NCI-H774 (cell line): ENCODE data around the gene UTS2B.
"Not testable (repeated sequence)": the region's sequence is repeated elsewhere in the genome, so short reads cannot be mapped to it uniquely, and the experiment has no call there.

ENCODE experiments used
- DNase-seq: peaks from one replicate; lab custom pipeline; 2025; lab: John Stamatoyannopoulos, UW

UTS2B gene

DNA sequence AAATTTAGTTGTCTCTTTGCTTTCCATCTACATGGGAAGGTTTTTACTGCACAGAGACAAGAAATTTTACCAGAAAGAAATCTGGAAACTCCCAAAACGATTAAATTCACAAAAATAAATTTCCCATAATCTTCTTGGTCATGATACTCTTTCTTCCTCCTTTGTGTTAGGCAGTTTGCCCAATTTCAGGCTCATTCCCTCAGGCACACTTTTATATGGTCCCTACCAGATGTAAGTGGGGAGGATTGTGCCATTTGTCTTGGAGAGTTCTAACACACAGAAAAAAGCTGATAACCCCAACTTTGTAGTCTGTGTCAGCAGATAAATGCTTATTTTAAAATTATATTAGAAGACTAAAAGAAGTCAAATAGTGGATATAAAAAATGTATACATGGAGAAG, 50.2 kb downstream of the UTS2B start:
- no peak for DNase-seq

DNA sequence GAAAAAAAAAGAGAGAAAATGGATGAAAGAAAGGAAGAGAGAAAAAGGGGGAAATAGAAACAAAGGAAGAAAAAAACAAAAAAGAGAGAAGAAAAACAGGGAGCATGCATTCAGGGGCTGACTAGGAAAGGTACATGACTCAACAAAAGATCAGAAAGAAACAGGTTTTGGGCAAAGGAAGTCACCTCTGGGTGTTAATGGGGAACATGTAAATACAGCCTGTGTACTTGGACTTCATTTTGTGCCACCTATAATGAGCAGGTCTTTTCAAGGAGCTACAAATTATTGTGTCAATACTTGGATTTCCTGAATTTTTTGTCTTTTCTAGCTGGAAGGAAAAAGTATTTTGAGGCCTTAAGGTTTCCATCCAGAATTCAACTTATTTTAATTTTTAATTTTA, 54.6 kb downstream of the UTS2B start:
- peak; percentile 15 for DNase-seq

DNA sequence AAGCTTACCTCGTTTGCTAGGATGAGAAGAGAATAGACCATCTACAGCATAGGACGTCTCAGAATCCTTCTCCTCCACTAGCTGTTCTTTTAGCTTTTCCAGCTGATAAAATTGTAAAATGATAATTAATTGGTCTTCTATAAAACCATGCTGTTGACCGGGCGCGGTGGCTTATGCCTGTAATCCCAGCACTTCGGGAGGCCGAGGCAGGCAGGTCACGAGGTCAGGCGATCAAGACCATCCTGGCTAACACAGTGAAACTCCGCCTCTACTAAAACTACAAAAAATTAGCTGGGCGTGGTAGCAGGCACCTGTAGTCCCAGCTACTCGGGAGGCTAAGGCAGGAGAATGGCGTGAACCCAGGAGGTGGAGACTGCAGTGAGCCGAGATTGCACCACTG, 55.1 kb downstream of the UTS2B start:
- not testable (repeated sequence) for DNase-seq

GRCh38 chr3:191269289-191270085, 60.8 kb downstream of the UTS2B start:
- no peak for DNase-seq

DNA sequence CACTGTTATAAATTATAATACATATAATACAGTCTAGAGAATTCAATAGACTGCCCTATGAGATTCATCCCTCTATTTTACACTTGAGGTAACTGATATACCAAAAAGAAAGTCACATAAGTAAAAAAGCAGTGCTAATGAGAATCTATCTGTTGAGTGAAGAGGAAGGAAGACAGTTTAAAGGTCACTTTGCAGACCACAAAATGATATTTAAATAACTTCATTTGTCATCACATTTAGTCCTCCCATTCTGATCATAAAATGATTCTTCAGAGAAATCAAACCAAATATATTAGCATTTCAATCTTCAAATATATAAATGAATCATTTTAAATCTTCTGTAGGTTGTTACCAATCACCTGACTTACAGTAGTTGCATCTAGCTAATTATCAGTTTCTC, 61.6 kb downstream of the UTS2B start:
- no peak for DNase-seq

GRCh38 chr3:191263850-191264249, 66.5 kb downstream of the UTS2B start:
- DNase-seq: no peak

- DNase-seq: no peak
Measured at GRCh38 chr3:191263365-191263764, 67.0 kb downstream of the UTS2B start.

DNA sequence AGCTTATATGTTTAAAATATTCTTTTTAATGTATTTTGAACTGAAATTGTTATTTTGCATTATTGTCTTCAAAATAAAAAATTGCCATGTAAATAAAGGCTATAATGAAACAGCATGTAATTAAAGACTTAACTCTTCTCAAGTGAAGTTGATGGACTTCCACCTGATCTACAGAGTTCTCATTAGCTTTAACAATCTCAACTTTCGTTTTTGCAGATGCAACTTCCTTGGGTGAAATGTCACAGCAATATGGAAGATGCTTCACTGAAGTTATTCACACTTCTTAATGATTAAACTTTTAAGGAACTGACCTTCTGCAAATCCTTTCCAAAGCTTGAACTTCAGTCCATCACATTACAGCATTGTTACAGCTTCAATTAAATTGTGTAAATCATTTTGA, 67.7 kb downstream of the UTS2B start:
- DNase-seq: no peak

GRCh38 chr3:191261304-191261638, 69.1 kb downstream of the UTS2B start:
- DNase-seq: no peak

- DNase-seq: no peak
Measured at GRCh38 chr3:191260431-191261303, 69.7 kb downstream of the UTS2B start.

- no peak for DNase-seq
Measured at GRCh38 chr3:191259486-191259885, 70.8 kb downstream of the UTS2B start.

DNA sequence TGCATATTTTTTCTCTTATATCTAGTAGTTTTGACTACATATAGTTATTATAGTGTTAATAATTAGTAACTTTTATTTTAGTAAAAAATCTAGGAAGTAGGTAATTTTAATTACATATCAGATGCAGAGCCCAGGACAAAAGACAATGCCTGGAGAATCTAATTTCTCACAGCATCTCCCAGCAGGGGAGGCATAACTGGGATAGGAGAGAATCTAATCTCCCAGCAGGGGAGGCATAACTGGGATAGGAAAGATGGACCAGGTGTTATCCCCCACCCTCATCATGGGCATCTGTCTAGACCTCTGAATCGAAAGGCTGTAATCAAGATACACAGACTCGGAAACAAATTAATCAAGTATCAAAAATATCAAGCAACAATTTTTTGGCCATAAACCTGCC, 73.0 kb downstream of the UTS2B start:
- no peak for DNase-seq

DNA sequence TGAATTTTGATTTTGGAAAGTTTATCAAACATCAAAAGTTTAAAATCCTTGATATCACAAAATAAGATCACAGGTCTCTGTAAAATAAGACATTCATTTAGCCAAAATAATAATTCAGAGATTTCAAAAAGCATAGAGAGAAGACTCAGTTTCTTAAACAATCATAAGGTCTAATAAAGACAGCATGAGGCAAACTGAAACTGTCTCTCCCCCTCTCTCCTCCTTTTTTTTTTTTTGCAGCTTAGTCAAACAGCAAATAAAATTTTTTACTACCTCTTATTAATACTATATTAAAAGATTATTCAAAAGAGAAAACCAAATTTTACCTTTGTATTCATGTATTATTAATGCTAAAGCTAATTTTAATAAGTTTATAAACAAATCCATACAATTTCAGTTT, 73.9 kb downstream of the UTS2B start:
- no peak for DNase-seq

GRCh38 chr3:191255156-191255555, 75.2 kb downstream of the UTS2B start:
- DNase-seq: no peak

DNA sequence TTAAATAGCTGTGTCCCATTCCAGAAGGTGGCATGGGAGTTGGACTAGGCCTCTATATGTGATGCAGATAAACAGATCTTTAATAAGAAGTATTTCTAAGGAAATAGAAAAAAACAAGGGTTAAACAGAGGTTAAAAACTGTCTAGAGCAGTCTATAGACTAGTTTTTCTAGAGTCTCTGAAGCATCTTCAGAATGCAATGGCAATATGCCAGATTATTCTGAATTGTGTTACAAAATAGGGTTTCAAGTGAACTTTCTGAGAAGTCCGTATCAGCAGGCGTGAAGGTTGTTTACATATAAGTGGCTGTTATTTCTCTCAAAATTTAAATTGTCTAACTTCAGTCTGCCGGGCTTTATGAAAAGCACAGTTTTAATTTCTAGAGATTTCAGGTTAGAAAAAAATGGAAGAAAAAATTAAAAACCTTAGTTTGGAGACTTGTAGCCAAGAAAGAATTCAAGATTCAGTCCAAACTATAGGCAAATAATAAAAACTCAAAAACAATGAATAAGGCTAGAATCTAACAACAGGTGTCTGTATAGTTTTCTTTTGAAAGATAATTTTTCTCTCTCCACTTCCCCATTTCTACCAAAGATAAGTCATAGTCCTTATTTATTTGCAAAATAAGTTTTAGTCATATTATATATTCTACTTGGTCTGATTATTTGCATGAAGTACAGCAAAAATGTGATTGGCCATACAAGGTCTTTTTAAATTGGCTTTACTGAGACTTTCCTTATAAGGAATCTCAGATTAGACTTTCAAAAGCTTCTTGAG, 76.0 kb downstream of the UTS2B start:
- no peak for DNase-seq

DNA sequence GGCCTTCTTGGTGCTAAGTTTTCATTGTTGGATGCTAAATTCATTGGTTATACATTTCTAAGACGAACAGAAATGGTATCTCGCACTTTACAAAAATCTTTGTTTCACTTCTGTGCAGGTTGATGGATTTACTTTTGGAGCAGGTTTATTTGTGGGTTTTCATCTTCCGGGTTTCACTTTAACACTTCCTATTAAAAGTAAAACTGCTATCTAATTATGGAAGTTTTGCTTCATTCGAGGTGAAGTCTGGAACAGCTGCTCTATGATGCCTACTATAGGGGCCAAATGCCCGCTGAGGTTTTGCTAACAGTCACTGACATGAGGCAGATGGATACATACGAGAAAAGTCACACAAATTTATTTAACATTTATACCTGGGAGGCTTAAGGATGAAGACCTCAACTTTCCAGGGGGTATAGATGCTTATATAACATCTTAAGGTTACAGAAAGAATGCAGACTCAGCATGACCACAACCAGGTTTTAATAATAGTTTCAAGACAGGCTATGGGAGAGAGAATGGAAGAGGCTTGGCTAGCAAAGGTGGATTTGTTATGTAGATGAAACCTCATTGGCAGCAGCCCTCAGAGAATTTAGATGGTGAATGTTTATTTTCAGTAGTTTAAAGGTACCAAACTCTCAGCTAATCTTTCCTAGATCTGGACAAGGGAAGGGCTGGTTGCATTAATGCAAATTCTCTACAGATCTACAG, 77.1 kb downstream of the UTS2B start:
- no peak for DNase-seq

DNA sequence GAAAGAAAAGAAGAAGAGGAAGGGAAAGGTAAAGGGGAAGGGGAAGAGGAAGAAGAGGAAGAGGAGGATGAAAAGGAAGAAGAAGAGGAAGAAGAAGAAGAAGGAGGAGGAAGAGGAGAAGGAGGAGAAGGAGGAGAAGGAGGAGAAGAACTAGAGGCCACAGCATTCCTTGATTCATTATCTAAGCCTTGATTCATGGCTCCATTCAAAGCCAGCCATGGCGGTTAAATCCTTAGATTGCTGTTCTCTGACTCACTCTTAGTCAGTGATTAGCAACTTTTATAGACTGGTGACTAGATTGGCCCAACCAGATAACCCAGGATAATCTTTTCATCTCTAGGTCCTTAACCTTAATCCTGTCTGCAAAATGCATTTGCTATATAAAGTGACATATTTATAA, 83.7 kb downstream of the UTS2B start:
- no peak for DNase-seq

- not testable (repeated sequence) for DNase-seq
Measured at GRCh38 chr3:191246034-191246433, 84.3 kb downstream of the UTS2B start.

DNA sequence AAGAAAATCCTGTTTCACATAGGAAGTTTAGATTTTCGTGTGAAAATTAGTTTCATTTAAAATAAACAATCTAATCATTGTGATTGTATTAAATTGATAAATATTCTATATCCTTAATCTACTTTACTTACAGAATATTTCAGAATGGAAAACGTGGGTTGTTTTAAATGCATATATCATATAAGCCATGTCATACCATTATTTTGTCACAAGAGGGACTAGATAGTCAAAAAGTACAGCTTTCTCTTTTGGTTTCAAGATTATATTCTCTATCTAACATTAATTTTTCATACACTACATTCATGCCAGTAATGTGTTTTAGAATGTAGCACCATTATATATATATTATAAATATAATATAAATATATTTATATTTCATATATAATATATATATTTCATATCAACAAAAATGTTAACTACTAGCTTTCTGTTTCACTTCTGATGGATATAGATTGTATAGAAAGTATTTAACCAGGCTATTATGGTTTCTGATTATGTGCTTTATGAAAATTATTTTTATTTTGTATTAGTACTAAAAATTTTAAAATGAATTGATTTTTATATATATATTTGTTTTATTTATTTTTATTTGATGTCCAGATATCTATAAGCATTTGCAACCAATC, 86.0 kb downstream of the UTS2B start:
- DNase-seq: no peak

GRCh38 chr3:191240486-191240885, 89.8 kb downstream of the UTS2B start:
- no peak for DNase-seq

- no peak for DNase-seq
Measured at GRCh38 chr3:191239407-191240031, 90.8 kb downstream of the UTS2B start.
